Thoracic aorta (tissue), 2 donors: ENCODE data around the gene POMC. TPM values are rescaled to one million over a fixed set of nuclear protein-coding genes. Genes with fewer than 3 reads are reported as not detected.
"Not testable (repeated sequence)": the region's sequence is repeated elsewhere in the genome, so short reads cannot be mapped to it uniquely, and the experiment has no call there.

Source experiments
- ATAC-seq: fragments of 150-250 bp; one replicate; pipeline ENCODE4 v1.8.0; 2017; ENCODE audit warnings: low read depth; ENCODE audit not compliant: insufficient number of reproducible peaks, low FRiP score
- DNase-seq: peaks from one replicate; pipeline ENCODE4 v3.0.0-alpha.2; 2020; ENCODE audit warnings: low spot score
- H3K27ac ChIP-seq, 2 donors: fragments of 200-600 bp; sonication (generic); 1 replicate in 1 of 2; 2 replicates in 1 of 2; pipeline ENCODE4 v1.5.1; 2016; ENCODE audit warnings: mild to moderate bottlenecking in 2 of 2, moderate library complexity in 2 of 2
- H3K27me3 ChIP-seq: fragments of 200-600 bp; sonication (generic); replicated peaks from 2 replicates; pipeline ENCODE4 v1.6.0; 2016; ENCODE audit warnings: mild to moderate bottlenecking; ENCODE audit not compliant: insufficient read depth
- H3K36me3 ChIP-seq: fragments of 200-600 bp; sonication (generic); one replicate; pipeline ENCODE4 v1.5.1; 2016
- H3K4me1 ChIP-seq, 2 donors: fragments of 200-600 bp; sonication (generic); 1 replicate in 1 of 2; 2 replicates in 1 of 2; pipeline versions ENCODE4 v1.5.1 to v1.6.0; 2016; ENCODE audit warnings: low read depth in 2 of 2, mild to moderate bottlenecking in 1 of 2; ENCODE audit not compliant: control insufficient read depth in 1 of 2
- H3K4me3 ChIP-seq: fragments of 200-600 bp; sonication (generic); 2 replicates; pipeline ENCODE4 v1.5.1; 2016; ENCODE audit warnings: mild to moderate bottlenecking
- H3K9me3 ChIP-seq: fragments of 200-600 bp; sonication (generic); 2 replicates; pipeline ENCODE4 v1.5.1; 2016
- total RNA-seq, 2 donors: library from RNA; depleted of rRNA; stranded (reverse); fragments of >200 nt; gene quantifications; one replicate each; pipeline versions ENCODE4 v1.1.0 to v1.2.3, GENCODE V29; 2016
- TF ChIP-seq, protein P1 (sequence below): fragments of 200-600 bp; sonication (generic); IDR thresholded peaks from one replicate; pipeline ENCODE4 v1.5.1; 2019; ENCODE audit warnings: antibody characterized with exemption

POMC gene
- total RNA-seq, 2 donors from 2014 or later: 1.2 to 5.7 TPM

DNA sequence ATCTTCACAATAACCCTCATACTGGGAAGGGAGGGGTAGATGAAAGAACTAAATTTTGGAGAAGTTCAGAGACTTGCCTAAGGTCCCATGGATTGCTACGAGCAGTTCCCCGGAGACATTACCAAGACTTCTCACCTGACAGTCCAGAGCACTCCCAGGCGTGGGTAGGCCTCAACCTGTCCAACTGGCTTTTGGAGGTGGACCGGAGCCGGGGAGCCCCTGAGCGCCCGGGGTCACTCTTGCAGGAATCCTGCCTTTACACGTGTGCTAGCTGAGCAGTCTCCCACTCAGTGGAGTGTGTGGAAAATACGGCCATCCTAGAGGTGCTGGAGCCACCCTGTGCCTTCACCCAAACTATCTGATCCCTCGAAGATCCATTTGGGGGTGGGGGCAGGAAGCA, 8.0 kb downstream of the POMC start:
- no peak for DNase-seq
- ATAC-seq: no peak
- Histone ChIP-seq H3K4me3 (no peak overlapping the region), H3K27ac (no peak overlapping the region), H3K9me3 (no peaks in the 10 kb centered on the region), H3K36me3 (no peaks in the 10 kb centered on the region), H3K4me1 (no peaks in the 10 kb centered on the region), H3K27me3 (no peaks in the 10 kb centered on the region)
- TF ChIP-seq, protein P1, sequence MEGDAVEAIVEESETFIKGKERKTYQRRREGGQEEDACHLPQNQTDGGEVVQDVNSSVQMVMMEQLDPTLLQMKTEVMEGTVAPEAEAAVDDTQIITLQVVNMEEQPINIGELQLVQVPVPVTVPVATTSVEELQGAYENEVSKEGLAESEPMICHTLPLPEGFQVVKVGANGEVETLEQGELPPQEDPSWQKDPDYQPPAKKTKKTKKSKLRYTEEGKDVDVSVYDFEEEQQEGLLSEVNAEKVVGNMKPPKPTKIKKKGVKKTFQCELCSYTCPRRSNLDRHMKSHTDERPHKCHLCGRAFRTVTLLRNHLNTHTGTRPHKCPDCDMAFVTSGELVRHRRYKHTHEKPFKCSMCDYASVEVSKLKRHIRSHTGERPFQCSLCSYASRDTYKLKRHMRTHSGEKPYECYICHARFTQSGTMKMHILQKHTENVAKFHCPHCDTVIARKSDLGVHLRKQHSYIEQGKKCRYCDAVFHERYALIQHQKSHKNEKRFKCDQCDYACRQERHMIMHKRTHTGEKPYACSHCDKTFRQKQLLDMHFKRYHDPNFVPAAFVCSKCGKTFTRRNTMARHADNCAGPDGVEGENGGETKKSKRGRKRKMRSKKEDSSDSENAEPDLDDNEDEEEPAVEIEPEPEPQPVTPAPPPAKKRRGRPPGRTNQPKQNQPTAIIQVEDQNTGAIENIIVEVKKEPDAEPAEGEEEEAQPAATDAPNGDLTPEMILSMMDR: no peak

DNA sequence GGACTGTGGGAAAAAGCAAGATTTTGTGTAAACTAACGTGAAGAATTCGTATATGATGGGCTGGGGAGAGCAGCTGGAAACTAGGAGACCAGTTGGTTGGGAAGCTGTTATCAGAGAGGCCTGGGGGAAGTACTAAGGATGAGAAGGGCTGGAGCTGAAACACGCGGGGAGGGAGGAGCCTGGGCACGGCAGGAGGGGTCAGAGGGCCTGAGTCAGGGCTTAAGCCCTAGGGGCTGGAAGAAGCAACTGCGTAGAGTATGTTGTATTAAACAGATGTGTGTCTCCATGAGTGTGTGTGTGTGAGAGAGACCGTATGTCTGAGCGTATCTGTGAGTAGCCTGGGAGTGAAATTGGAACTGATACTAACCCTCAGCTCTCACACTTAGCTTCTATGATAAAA, 8.4 kb downstream of the POMC start:
- ATAC-seq: no peak

DNA sequence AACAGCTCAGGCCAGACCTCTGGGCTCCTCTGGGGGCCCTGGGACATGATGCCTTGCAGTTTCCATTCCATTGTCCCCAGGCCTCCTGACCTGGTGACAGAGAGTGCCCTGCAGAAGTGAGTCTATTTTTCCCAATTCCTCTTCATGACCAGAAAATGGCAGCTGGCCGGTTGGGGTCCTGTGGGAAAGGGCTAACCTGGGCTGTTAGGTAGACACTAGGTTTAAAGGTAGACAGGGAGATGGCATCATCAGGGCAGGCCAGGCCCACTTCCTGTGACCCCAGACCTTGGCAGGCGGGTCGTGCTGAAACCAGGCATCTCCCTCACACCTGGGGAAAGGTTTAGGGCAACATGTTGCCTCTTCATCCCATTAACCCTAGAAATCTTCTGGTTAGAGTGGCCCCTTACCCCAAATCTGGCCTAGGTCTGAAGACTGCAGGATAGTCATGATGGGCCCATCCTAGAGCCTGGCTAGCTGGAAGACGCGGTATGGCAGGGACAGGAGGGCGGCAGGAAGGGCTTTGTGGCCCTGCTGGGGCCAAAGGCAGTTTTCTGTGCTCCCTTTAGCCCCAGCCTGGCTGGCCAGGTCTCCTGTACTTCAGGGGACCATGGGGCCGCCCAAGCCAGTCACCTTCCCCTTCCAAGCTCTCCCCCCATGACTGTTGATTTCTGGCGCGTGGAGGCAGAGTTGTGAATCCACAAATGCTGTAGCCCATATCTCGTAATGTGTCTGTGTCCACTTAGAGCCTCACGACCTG, 10.1 kb downstream of the POMC start:
- Histone ChIP-seq H3K27ac (no peak overlapping the region), H3K4me3 (no peak overlapping the region), H3K27me3 (no peaks in the 10 kb centered on the region), H3K9me3 (no peaks in the 10 kb centered on the region), H3K36me3 (no peaks in the 10 kb centered on the region), H3K4me1 (no peaks in the 10 kb centered on the region)
- no peak for DNase-seq
- TF ChIP-seq, protein P1: no peak
- no peak for ATAC-seq

More for the DNA sequence above, 8.4 kb downstream of the POMC start:
- DNase-seq: no peak
- Histone ChIP-seq H3K27ac (no peak overlapping the region), H3K4me1 (no peaks in the 10 kb centered on the region), H3K9me3 (no peaks in the 10 kb centered on the region), H3K36me3 (no peaks in the 10 kb centered on the region), H3K4me3 (no peak overlapping the region), H3K27me3 (no peaks in the 10 kb centered on the region)
- TF ChIP-seq, protein P1: no peak

DNA sequence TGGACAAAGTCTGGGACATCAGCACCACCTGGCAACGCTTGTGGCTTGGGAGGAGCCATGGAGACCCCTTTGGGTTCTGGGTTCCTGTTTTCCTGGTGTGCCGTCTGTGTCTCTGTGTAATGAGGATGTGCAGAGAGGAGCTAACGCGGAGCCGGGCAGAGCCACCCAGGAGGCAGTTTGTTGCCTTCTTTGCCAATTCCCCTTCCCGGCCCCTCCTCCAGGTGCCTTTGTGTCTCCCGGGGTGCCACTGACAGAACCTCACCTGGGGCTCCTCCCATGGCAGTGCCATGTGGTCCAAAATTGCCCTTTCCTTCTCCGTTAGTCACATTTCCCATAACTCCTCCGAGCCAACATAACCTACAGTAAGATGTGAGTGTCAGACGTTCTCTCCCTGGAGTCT, 13.0 kb downstream of the POMC start:
- H3K4me3 ChIP-seq: no peak overlapping the region
- no peak for ATAC-seq
- H3K27me3 ChIP-seq: no peaks in the 10 kb centered on the region
- H3K36me3 ChIP-seq: no peaks in the 10 kb centered on the region
- H3K4me1 ChIP-seq: no peaks in the 10 kb centered on the region
- TF ChIP-seq, protein P1: no peak
- H3K27ac ChIP-seq: no peak overlapping the region
- H3K9me3 ChIP-seq: no peaks in the 10 kb centered on the region
- no peak for DNase-seq

DNA sequence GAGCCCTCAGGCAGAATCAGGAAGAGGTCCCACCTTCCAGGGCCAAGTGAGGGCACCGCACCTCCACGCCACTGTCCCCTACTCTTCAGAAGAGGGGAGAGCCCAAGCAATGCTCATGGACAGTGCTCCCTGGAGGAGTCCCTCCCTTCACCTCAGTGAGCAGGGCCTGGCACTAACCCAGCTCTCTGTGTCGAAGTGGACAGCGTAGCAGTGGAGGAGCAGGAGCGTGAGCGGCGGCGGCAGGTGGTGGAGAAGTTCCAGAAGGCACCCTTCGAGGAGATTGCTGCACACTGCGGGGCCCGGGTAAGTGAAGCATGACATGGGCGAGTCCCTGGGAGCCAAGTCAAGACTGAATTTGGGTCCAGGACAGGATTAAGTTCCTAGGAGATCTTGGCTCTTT, 16.7 kb downstream of the POMC start:
- Histone ChIP-seq H3K27me3 (no peaks in the 10 kb centered on the region), H3K4me1 (no peaks in the 10 kb centered on the region), H3K36me3 (no peaks in the 10 kb centered on the region), H3K9me3 (no peaks in the 10 kb centered on the region), H3K27ac (no peak overlapping the region), H3K4me3 (no peak overlapping the region)
- ATAC-seq (no peak), DNase-seq (no peak)
- TF ChIP-seq, protein P1: no peak

DNA sequence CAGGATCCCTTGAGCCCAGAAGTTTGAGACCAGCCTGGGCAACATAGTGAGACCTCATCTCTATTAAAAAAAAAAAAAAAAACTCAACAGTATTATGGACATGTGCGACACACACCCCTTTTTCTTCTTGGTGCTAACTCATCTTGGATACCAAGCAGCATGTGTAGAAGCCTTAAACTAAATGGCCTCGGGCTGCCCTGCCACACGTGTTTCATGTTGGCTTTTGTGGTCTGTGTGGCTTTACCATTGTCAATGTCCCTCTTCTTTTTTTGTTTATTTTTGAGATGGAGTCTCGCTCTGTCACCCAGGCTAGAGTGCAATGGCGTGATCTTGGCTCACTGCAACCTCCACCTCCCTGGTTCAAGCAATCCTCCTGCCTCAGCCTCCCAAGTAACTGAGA, 17.4 kb downstream of the POMC start:
- H3K4me1 ChIP-seq, H3K27ac ChIP-seq, H3K9me3 ChIP-seq, H3K27me3 ChIP-seq, H3K4me3 ChIP-seq, DNase-seq, ATAC-seq, H3K36me3 ChIP-seq: not testable (repeated sequence)
